Activated effector memory CD4-positive, alpha-beta T cell treated with Interleukin-2 at 50 U/mL for 16 hours (primary cell): Measurements from ENCODE around the gene PRRG1.
"Not testable (repeated sequence)": the region's sequence is repeated elsewhere in the genome, so short reads cannot be mapped to it uniquely, and the experiment has no call there.

Experiments
- DNase-seq: peaks from one replicate; pipeline ENCODE4 v3.0.0-alpha.2; 2020

Gene PRRG1

DNA sequence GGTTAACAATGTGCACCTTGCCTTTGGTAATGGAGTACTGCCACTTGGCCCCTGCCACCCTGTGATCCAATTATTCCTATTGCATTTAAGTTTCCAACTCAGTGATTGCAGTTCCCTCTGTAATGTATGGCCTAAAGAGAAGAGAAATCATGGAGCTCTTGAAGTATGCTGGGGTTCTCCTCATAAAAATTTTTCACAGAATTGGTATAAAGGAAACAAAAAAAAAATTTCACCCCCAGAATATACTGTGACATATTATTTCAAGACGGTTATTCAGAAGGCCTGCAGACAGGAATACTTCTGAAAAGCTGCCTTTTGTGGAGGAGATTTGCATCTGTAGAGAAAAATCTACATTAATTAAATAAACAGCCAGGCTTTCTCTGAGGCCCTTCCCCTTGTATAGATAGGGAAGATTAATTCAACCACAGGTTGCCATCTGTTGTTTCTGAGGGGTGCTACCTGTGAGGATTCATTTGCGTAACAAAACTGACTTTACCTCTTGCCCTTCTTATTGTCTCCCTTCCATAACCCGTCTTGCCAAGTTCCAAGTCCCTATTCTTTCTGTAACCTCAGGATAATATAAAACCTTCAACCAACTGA lies 127.5 kb downstream of the PRRG1 start:
- DNase-seq: no peak

DNA sequence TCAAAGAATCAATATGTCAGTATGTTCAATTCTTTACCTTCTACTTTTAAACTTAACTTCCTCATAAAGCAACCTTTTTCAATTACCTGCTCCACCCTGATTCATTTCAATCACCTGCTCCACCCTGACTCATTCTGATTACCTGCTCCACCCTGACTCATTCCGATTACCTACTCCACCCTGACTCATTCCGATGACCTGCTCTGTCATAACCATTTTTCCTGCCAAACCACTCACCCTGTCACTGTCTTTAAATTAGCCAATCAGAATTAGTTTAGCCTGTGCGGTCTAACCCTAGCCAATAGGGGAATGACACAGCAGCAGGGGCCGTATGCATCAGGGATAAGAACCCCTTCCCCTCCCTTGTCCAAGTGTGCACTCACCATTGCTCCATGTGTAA lies 135.2 kb downstream of the PRRG1 start:
- not testable (repeated sequence) for DNase-seq

DNA sequence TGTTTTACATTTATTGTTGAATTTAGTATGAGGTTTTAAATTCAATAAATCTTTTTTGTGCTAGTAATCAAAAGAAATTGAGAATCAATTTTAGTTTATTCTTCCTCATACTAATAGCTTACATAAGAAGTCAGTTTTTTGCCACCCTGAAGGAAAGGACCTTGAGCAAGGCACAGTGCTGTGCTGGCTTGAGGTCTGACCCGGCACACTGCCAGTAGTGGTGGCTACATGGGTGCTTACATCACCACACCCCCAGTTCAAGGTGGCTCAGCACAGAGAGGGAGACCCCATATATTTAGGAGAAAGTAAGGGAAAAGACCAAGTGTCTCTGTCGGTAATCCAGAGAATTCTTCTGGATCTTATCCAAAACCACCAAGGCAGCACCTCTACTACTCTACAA lies 136.3 kb downstream of the PRRG1 start:
- DNase-seq: no peak

DNA sequence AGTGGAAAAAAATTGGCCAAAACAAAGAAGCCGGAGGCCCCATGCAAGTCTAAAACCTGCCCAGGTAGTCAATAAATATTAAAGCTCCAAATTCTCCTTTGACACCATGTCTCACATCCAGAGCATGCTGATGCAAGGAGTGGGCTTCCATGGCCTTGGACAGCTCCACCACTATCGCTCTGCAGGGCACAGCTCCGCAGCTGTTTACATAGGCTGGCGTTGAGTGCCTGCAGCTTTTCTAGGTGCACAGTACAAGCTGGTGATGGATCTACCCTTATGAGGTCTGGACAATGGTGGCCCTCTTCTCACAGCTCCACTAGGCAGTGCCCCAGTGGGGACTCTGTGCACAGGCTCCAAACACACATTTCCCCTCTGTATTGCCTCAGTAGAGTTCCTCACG lies 138.1 kb downstream of the PRRG1 start:
- no peak for DNase-seq

DNA sequence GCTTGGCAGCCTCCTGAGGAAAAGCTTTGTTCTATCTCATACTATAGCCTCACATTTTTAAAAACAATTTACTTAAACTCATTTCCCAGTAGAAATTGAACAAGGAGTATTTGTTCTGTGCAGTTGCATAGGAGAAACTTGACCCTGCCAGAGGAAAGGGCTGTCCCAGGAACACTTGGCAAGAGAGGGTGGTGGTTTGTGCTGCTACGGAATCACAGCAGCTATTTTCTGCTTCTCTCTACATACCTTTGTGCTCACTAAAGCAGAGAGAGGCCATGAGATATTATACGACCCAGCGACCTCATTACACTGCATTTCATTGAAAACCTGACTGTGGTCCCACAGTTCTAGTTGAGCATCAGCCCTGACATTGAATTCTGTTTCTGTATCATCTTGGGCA lies 139.2 kb downstream of the PRRG1 start:
- no peak for DNase-seq

DNA sequence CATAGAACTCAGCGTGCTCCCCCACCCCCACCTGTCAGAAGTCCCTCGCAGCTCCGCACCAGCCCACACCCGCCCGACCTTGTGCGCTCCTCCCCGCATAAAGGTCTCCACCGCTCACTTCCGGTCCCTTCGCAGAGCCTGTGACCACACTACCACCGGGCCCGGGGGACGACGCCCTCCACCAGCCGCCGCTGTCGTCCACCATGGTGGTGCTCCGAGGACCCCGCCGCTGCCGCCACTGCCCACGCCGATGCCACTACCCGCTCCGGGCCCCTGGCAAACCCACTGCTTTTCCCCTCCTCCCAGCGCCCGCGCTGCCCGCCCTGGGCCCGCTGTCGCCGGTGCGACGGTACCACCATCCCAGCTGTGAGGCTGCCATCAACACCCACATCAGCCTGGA lies 142.5 kb downstream of the PRRG1 start:
- DNase-seq: no peak

DNA sequence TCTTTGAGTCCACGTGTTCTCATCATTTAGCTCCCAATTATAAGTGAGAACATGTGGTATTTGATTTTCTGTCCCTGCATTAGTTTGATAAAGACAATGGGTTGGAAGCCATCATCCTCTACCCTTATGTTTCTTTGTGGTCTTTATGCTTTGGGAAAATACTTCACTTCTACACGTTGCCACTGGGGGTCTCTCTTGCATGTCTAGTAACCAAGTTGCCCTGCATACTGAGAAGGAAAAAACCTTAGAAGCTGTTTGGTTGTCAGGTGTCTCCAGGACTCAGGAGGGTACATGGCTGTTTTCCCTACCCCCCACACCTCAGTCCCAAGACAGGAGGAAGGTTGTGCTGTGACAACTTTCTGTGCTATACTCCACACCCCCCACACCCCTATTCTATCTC lies 146.6 kb downstream of the PRRG1 start:
- not testable (repeated sequence) for DNase-seq

DNA sequence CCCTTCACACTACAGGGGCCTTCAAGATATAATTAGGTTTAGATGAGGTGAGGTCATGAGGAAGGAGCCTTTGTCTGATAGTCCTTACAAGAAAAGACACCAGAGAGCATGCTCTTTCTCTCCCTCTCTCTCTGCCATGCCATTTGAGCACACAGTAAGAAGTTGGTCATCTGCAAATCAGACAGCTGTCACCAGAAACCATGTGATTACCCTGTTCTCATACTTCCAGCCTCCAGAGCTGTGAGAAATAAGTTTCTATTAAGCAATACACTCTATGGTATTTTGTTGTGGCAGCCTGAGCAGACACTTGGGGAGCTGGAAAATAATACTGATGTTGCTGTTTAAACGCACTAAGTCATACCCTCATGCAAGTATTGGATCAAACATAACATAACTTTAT lies 148.0 kb downstream of the PRRG1 start:
- not testable (repeated sequence) for DNase-seq

DNA sequence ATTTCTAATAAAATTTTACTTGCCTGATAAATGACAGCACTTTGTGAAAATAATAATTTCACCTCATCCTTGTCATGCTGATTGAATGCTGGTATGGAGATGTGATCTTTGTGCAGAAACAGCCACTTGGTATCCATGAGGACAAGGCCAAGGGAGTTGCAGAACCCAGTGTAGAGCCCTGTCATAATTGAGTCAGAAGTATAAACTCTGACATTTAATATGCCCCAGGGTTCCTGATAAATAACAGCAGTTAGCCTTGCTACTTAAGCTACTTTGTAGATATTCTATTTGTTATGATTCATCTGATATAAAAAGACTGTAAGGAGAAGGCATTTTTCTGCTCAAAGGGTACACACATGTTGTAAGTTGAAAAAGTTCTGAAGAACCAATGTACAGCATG lies 149.2 kb downstream of the PRRG1 start:
- not testable (repeated sequence) for DNase-seq

DNA sequence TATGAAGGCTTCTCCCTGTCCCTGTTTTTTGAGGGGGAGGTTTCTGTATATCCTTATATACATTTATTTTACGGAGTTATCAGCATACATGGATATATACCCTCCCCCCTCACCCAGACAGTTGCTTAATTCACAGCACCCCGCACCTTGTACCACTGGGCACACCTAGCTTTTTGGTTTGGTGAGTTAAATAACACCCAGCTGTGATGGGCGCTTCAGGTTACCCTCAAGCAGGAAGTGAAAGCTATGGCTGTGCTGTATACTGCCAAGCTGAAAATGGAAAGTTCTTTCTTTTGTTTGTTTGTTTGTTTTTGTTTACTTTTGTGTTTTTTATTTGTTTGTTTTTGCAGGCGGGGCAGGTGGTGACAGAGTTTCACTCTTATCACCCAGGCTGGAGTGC lies 150.5 kb downstream of the PRRG1 start:
- not testable (repeated sequence) for DNase-seq

DNA sequence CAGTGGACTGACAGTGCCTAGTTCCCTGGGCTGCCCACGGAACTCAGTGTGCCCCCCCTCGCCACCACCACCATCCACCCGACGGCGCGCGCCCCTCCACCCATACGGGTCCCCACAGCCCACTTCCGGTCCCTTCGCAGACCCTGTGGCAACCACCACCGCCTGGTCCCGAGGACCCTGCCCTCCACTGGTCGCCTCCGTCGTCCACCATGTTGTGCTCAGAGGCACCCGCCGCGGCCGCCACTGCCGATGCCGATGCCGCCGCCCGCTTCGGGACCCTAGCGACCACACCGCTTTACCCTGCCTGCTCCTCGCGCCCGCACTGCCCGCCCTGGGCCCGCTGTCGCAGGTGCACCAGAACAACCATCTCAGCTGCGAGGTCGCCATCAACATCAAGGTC lies 155.8 kb downstream of the PRRG1 start:
- DNase-seq: no peak
